ENCODE measurements around the gene ZBTB20. TPM values are rescaled to one million over a fixed set of nuclear protein-coding genes. Genes with fewer than 3 reads are reported as not detected.

ZBTB20 gene
- total and polyA plus RNA-seq, 2 donors (not counting 1 experiment from before 2014, with no cell fraction given), result 4.0 to 123 TPM

GRCh38 chr3:114792159-114792918 is 354.7 kb downstream of the ZBTB20 start:
- H3K27ac ChIP-seq (ENCODE audit: low read length in 2 of 2), result no peak overlapping the region
- no peaks in the 10 kb centered on the region for H3K4me1 ChIP-seq (ENCODE audit: control insufficient read depth in 2 of 2, insufficient read depth in 2 of 2, low read length in 2 of 2)
- peaks cover 2% of the 10 kb centered on the region for H3K4me1 Mint-ChIP-seq
- no peaks in the 10 kb centered on the region for H3K27me3 Mint-ChIP-seq
- no peak overlapping the region for H3K4me3 Mint-ChIP-seq
- no peaks in the 10 kb centered on the region for H4K20me1 ChIP-seq (ENCODE audit: control insufficient read depth, insufficient read depth, low read length, poor library complexity, severe bottlenecking)
- no peaks in the 10 kb centered on the region for H3K9me3 Mint-ChIP-seq (ENCODE audit: insufficient read depth)
- DNase-seq (no peak), ATAC-seq (ENCODE audit: low read depth) (no peak)
- no peak overlapping the region for H3K4me2 ChIP-seq (replicated peaks; ENCODE audit: low read depth, low read length, poor library complexity, severe bottlenecking)
- no peaks in the 10 kb centered on the region for H3K79me2 ChIP-seq (ENCODE audit: control insufficient read depth, insufficient read depth, low read length)
- ChIA-PET CTCF (no interaction called here), POLR2A (interaction anchor here (0.7 kb wide), 1 partner anchor 25 kb away, joined by 5 read pairs; no protein-coding TSS in a partner anchor)
- WGBS (ENCODE audit: insufficient coverage), result no CpG with 5 or more reads among the region's 2 CpGs
- H3K4me3 ChIP-seq (ENCODE audit: control extremely low read depth in 1 of 5, extremely low read depth in 1 of 5, insufficient read depth in 1 of 5, low read depth in 2 of 5, low read length in 4 of 5), result no peak overlapping the region
- intact Hi-C loops (cut with micrococcal nuclease), result no loop called here
- no peak overlapping the region for H2AFZ ChIP-seq (ENCODE audit: insufficient read depth, low read depth, low read length, poor library complexity, severe bottlenecking)
- no peaks in the 10 kb centered on the region for H3K27me3 ChIP-seq (replicated peaks in 1 of 4; ENCODE audit: control extremely low read depth in 1 of 4, control insufficient read depth in 3 of 4, insufficient read depth in 4 of 4, low read length in 3 of 4)
- H3K36me3 ChIP-seq (replicated peaks in 1 of 2; ENCODE audit: control extremely low read depth in 1 of 2, control insufficient read depth in 1 of 2, extremely low read depth in 1 of 2, insufficient read depth in 2 of 2, low read length in 1 of 2), result no peaks in the 10 kb centered on the region
- no peak for TF ChIP-seq EZH2 (IDR thresholded peaks at IDR 0.05; ENCODE audit: borderline replicate concordance, insufficient read depth, low read depth, low read length, poor library complexity, severe bottlenecking)
- no peak for TF ChIP-seq CTCF (IDR thresholded peaks at IDR 0.05)
- H3K27ac Mint-ChIP-seq, result no peak overlapping the region
- H3K9me3 ChIP-seq (ENCODE audit: control extremely low read depth in 1 of 3, control insufficient read depth in 2 of 3, insufficient read depth in 1 of 3, low read length in 2 of 3), result peaks cover 0 to 1% (median 0%) of the 10 kb centered on the region in 3 donors
- no peak overlapping the region for H3K9ac ChIP-seq (ENCODE audit: low read length)

- intact Hi-C loops (cut with micrococcal nuclease), result loop anchor here (2.0 kb wide), 1 partner anchor 14 kb away; no protein-coding TSS in a partner anchor
- CTCF ChIA-PET, result no interaction called here
- Histone ChIP-seq H3K36me3 (replicated peaks in 1 of 2; ENCODE audit: control extremely low read depth in 1 of 2, control insufficient read depth in 1 of 2, extremely low read depth in 1 of 2, insufficient read depth in 2 of 2, low read length in 1 of 2) (no peaks in the 10 kb centered on the region), H4K20me1 (ENCODE audit: control insufficient read depth, insufficient read depth, low read length, poor library complexity, severe bottlenecking) (no peaks in the 10 kb centered on the region), H3K27ac (ENCODE audit: low read length in 2 of 2) (no peak overlapping the region), H3K4me3 (ENCODE audit: control extremely low read depth in 1 of 5, extremely low read depth in 1 of 5, insufficient read depth in 1 of 5, low read depth in 2 of 5, low read length in 4 of 5) (no peak overlapping the region), H3K27me3 (replicated peaks in 1 of 4; ENCODE audit: control extremely low read depth in 1 of 4, control insufficient read depth in 3 of 4, insufficient read depth in 4 of 4, low read length in 3 of 4) (no peaks in the 10 kb centered on the region), H3K4me1 (ENCODE audit: control insufficient read depth in 2 of 2, insufficient read depth in 2 of 2, low read length in 2 of 2) (no peaks in the 10 kb centered on the region), H3K79me2 (ENCODE audit: control insufficient read depth, insufficient read depth, low read length) (no peaks in the 10 kb centered on the region), H3K4me2 (replicated peaks; ENCODE audit: low read depth, low read length, poor library complexity, severe bottlenecking) (no peak overlapping the region), H3K9ac (ENCODE audit: low read length) (no peak overlapping the region), H3K9me3 (ENCODE audit: control extremely low read depth in 1 of 3, control insufficient read depth in 2 of 3, insufficient read depth in 1 of 3, low read length in 2 of 3) (peaks cover 0 to 1% (median 0%) of the 10 kb centered on the region in 3 donors), H2AFZ (ENCODE audit: insufficient read depth, low read depth, low read length, poor library complexity, severe bottlenecking) (no peak overlapping the region)
- DNase-seq (no peak), ATAC-seq (ENCODE audit: low read depth) (no peak)
- Mint-ChIP-seq H3K9me3 (ENCODE audit: insufficient read depth) (no peaks in the 10 kb centered on the region), H3K4me1 (peaks cover 2% of the 10 kb centered on the region), H3K27me3 (no peaks in the 10 kb centered on the region), H3K27ac (no peak overlapping the region), H3K4me3 (no peak overlapping the region)
- POLR2A ChIA-PET, result no interaction called here
- TF ChIP-seq EZH2 (IDR thresholded peaks at IDR 0.05; ENCODE audit: borderline replicate concordance, insufficient read depth, low read depth, low read length, poor library complexity, severe bottlenecking) (no peak), CTCF (IDR thresholded peaks at IDR 0.05) (no peak)
Observed at GRCh38 chr3:114790752-114791151, 356.3 kb downstream of the ZBTB20 start.

Data from B cell (primary cell).